Measurements from ENCODE around the gene AGFG1. TPM values are rescaled to one million over a fixed set of nuclear protein-coding genes. Genes with fewer than 3 reads are reported as not detected.
"Not testable (repeated sequence)": the region's sequence is repeated elsewhere in the genome, so short reads cannot be mapped to it uniquely, and the experiment has no call there.

Gene AGFG1
- total RNA-seq, 1 donor from 2014 or later: 25.5 TPM

DNA sequence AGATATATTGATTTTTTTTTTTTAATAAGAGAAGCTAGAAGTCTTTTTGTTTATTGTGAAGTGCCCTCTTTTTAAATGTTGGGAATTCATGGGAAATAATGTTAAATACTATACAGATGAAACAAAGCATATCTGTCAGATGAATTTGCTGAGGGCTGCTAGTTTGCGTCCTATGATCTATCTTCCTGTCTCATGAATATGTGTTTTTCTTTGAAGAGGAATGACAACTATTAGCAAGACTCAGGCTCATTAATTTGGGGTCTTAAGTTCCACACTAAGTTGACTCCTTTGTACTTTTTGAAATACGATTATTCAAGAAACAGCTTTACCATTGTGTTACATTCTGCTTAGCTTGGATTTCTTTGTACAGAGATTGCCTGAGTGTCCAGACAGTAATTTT lies 57.9 kb downstream of the AGFG1 start:
- Histone ChIP-seq H3K36me3 (peaks cover 21 to 35% of the 10 kb centered on the region in 2 donors), H3K9me3 (no peaks in the 10 kb centered on the region), H3K4me3 (no peak overlapping the region), H3K27ac (no peak overlapping the region), H3K4me1 (no peaks in the 10 kb centered on the region), H3K27me3 (no peaks in the 10 kb centered on the region)
- DNase-seq (ENCODE audit: low spot score in 2 of 2): no peak
- TF ChIP-seq, protein P1, sequence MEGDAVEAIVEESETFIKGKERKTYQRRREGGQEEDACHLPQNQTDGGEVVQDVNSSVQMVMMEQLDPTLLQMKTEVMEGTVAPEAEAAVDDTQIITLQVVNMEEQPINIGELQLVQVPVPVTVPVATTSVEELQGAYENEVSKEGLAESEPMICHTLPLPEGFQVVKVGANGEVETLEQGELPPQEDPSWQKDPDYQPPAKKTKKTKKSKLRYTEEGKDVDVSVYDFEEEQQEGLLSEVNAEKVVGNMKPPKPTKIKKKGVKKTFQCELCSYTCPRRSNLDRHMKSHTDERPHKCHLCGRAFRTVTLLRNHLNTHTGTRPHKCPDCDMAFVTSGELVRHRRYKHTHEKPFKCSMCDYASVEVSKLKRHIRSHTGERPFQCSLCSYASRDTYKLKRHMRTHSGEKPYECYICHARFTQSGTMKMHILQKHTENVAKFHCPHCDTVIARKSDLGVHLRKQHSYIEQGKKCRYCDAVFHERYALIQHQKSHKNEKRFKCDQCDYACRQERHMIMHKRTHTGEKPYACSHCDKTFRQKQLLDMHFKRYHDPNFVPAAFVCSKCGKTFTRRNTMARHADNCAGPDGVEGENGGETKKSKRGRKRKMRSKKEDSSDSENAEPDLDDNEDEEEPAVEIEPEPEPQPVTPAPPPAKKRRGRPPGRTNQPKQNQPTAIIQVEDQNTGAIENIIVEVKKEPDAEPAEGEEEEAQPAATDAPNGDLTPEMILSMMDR (IDR thresholded peaks at IDR 0.05): no peak
- intact Hi-C loops (cut with DNase I): no loop called here

DNA sequence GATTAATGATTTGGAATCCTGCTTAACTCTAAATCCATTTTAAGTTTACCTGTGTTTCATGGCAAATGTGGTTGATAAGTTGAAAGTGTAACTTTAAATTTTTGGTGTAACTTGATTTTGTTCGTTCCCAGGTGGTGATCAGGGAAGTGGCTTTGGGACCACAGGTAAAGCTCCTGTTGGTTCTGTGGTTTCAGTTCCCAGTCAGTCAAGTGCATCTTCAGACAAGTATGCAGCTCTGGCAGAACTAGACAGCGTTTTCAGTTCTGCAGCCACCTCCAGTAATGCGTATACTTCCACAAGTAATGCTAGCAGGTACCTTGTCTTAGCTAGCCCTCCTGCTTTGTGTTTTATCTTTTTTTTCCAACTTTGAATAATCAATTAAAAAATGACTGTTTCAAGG lies 62.8 kb downstream of the AGFG1 start:
- Histone ChIP-seq H3K9me3 (no peaks in the 10 kb centered on the region), H3K27me3 (no peaks in the 10 kb centered on the region), H3K36me3 (peaks cover 39 to 53% of the 10 kb centered on the region in 2 donors), H3K4me1 (no peaks in the 10 kb centered on the region), H3K4me3 (no peak overlapping the region), H3K27ac (no peak overlapping the region)
- intact Hi-C loops (cut with DNase I): no loop called here
- TF ChIP-seq, protein P1 (IDR thresholded peaks at IDR 0.05): no peak
- no peak for DNase-seq (ENCODE audit: low spot score in 2 of 2)

DNA sequence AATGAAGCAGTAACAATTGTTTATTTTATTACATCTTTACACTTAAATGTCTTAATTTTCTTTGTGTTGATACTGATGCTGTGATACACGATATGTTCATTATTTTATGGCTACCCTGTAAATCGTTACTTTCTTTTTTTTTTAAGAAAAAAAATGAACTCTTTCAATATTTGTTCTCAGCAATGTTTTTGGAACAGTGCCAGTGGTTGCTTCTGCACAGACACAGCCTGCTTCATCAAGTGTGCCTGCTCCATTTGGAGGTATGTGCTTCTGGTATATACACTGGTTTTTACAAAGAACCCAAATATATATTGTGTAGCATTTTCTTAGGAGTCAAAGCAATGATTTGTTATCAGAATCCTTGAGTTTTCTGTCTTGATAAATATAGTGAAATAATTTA lies 64.5 kb downstream of the AGFG1 start:
- TF ChIP-seq, protein P1 (IDR thresholded peaks at IDR 0.05): no peak
- Histone ChIP-seq H3K27ac (no peak overlapping the region), H3K9me3 (peaks cover 0 to 11% of the 10 kb centered on the region in 2 donors), H3K36me3 (peaks cover 46 to 66% of the 10 kb centered on the region in 2 donors), H3K4me3 (no peak overlapping the region), H3K27me3 (no peaks in the 10 kb centered on the region), H3K4me1 (no peaks in the 10 kb centered on the region)
- no peak for DNase-seq (ENCODE audit: low spot score in 2 of 2)
- intact Hi-C loops (cut with DNase I): no loop called here

DNA sequence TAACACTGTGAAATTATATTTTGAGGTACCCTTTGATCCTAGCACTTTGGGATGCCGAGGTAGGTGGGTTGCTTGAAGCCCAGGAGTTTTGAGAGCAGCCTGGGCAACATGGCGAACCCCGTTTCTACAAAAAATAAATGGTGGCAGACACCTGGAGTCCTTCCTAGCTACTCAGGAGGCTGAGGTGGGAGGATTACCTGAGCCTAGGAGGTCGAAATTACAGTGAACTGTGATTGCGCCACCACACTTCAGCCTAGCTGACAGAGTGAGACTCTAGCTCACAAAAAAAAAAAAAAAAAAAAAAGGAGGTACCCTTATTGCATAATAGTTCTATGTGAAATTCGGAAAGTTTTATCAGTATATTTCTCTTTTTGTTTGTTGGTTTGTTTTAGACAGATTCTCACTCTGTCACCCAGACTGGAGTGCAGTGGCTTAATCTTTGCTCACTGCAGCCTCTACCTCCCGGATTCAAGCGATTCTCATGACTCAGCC lies 67.6 kb downstream of the AGFG1 start:
- no peak overlapping the region for H3K27ac ChIP-seq
- H3K36me3 ChIP-seq: peaks cover 28 to 54% of the 10 kb centered on the region in 2 donors
- no peaks in the 10 kb centered on the region for H3K4me1 ChIP-seq
- DNase-seq (ENCODE audit: low spot score in 2 of 2): no peak
- TF ChIP-seq, protein P1 (IDR thresholded peaks at IDR 0.05): no peak
- no peak overlapping the region for H3K4me3 ChIP-seq
- intact Hi-C loops (cut with DNase I): no loop called here
- H3K9me3 ChIP-seq: peaks cover 0 to 11% of the 10 kb centered on the region in 2 donors
- H3K27me3 ChIP-seq: no peaks in the 10 kb centered on the region

DNA sequence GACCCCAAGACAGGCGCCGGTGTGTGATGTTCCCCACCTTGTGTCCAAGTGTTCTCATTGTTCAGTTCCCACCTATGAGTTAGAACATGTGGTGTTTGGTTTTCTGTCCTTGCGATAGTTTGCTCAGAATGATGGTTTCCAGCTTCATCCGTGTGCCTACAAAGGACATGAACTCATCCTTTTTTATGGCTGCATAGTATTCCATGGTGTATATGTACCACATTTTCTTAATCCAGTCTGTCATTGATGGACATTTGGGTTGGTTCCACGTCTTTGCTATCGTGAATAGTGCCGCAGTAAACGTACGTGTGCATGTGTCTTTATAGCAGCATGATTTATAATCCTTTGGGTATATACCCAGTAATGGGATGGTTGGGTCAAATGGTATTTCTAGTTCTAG lies 68.4 kb downstream of the AGFG1 start:
- intact Hi-C loops (cut with DNase I): not testable (repeated sequence)

DNA sequence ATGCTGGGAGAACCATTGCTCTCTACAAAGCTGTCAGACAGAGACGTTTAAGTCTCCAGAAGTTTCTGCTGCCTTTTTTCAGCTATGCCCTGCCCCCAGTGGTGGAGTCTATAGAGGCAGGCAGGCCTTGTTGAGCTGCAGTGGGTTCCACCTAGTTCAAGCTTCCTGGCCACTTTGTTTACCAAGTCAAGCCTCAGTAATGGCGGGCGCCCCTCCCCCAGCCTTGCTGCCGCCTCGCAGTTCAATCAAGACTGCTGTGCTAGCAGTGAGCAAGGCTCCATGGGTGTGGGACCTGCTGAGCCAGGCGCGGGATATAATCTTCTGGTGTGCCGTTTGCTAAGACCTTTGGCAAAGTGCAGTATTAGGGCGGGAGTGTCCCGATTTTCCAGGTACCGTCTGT lies 74.0 kb downstream of the AGFG1 start:
- DNase-seq (ENCODE audit: low spot score in 2 of 2): no peak
- Histone ChIP-seq H3K4me3 (no peak overlapping the region), H3K27me3 (no peaks in the 10 kb centered on the region), H3K27ac (no peak overlapping the region), H3K9me3 (peaks cover 0 to 3% of the 10 kb centered on the region in 2 donors), H3K36me3 (peaks cover 16 to 32% of the 10 kb centered on the region in 2 donors), H3K4me1 (no peaks in the 10 kb centered on the region)
- TF ChIP-seq, protein P1 (IDR thresholded peaks at IDR 0.05): no peak
- intact Hi-C loops (cut with DNase I): no loop called here

More for the DNA sequence above, 68.4 kb downstream of the AGFG1 start:
- Histone ChIP-seq H3K9me3 (peaks cover 0 to 11% of the 10 kb centered on the region in 2 donors), H3K36me3 (peaks cover 29 to 58% of the 10 kb centered on the region in 2 donors)
- not testable (repeated sequence) for H3K27ac ChIP-seq; H3K27me3 ChIP-seq; DNase-seq (ENCODE audit: low spot score in 2 of 2); H3K4me1 ChIP-seq; H3K4me3 ChIP-seq

Measured in ascending aorta (tissue), 2 donors.